Naive thymus-derived CD8-positive, alpha-beta T cell (primary cell): Measurements from ENCODE around the gene POPDC2. TPM values are rescaled to one million over a fixed set of nuclear protein-coding genes. Genes with fewer than 3 reads are reported as not detected.

ENCODE experiments used
- ATAC-seq, 2 donors: fragments of 150-1000 bp; cut with Tn5 transposase in 1 of 2; sonication (Bioruptor Pico), chemical (Tn5 transposase) in 1 of 2; 1 replicate in 1 of 2; 2 replicates in 1 of 2; pipeline ENCODE4 v1.10.0; 2021; ENCODE audit warnings: mild to moderate bottlenecking in 2 of 2, moderate library complexity in 2 of 2
- POLR2A ChIA-PET: fragments of 350-600 bp; sonication (Branson Sonifier 250); formaldehyde crosslinking; loops from one replicate; lab custom pipeline; 2021; ENCODE audit warnings: antibody characterized with exemption; lab: Charles Lee
- DNase-seq, 10 donors: peaks; one replicate each; pipeline versions ENCODE4 v3.0.0 to v3.0.0-alpha.2; 2020 to 2022
- H3K27ac Mint-ChIP-seq, 10 donors: one replicate each; pipeline ENCODE4 v1.8.0; 2020 to 2022; ENCODE audit warnings: mild to moderate bottlenecking in 10 of 10, mixed read lengths in 10 of 10, moderate library complexity in 4 of 10, inconsistent platforms in 1 of 10
- H3K27me3 Mint-ChIP-seq, 5 donors: one replicate each; pipeline ENCODE4 v1.8.0; 2021 to 2022; ENCODE audit warnings: mixed read lengths in 5 of 5
- H3K36me3 Mint-ChIP-seq, 3 donors: one replicate each; pipeline ENCODE4 v1.8.0; 2020 to 2022; ENCODE audit warnings: mixed read lengths in 3 of 3, mild to moderate bottlenecking in 2 of 3, inconsistent platforms in 1 of 3
- H3K4me1 Mint-ChIP-seq, 4 donors: one replicate each; pipeline ENCODE4 v1.8.0; 2021 to 2022; ENCODE audit warnings: mixed read lengths in 4 of 4
- H3K4me3 Mint-ChIP-seq, 10 donors: one replicate each; pipeline ENCODE4 v1.8.0; 2020 to 2022; ENCODE audit warnings: mild to moderate bottlenecking in 10 of 10, mixed read lengths in 10 of 10, moderate library complexity in 6 of 10, inconsistent platforms in 1 of 10
- H3K9me3 Mint-ChIP-seq, 9 donors: one replicate each; pipeline ENCODE4 v1.8.0; 2020 to 2022; ENCODE audit warnings: mixed read lengths in 9 of 9, mild to moderate bottlenecking in 3 of 9, inconsistent platforms in 1 of 9, moderate library complexity in 1 of 9
- polyA plus RNA-seq, 3 donors: library from polyadenylated mRNA; unstranded; fragments of 300-500 nt; fragmentation: Illumina TruSeq; gene quantifications; one replicate each; pipeline ENCODE4 v1.2.3, GENCODE V29; 2021
- total RNA-seq, 8 experiments: library from RNA in 2 of 8; stranded (reverse) in 2 of 8; gene quantifications; one replicate each; pipeline ENCODE4 v1.2.3 and lab custom pipeline; 2021 to 2026

Gene POPDC2
- total and polyA plus RNA-seq, 5 experiments from 2014 or later: 1.1 to 8.4 (median 2.6) TPM

GRCh38 chr3:119647171-119647570, 13.2 kb downstream of the POPDC2 start:
- POLR2A ChIA-PET: no interaction called here
- no peak overlapping the region for H3K4me3 Mint-ChIP-seq
- H3K27ac Mint-ChIP-seq: no peak overlapping the region
- ATAC-seq: no peak
- no peaks in the 10 kb centered on the region for H3K27me3 Mint-ChIP-seq
- peaks cover 0 to 4% (median 1%) of the 10 kb centered on the region in 4 donors for H3K4me1 Mint-ChIP-seq
- H3K9me3 Mint-ChIP-seq: no peaks in the 10 kb centered on the region
- no peak for DNase-seq
- peaks cover 8 to 58% (median 31%) of the 10 kb centered on the region in 3 donors for H3K36me3 Mint-ChIP-seq

- Mint-ChIP-seq H3K36me3 (peaks cover 13 to 66% (median 32%) of the 10 kb centered on the region in 3 donors), H3K27me3 (no peaks in the 10 kb centered on the region), H3K27ac (no peak overlapping the region), H3K4me3 (no peak overlapping the region), H3K9me3 (no peaks in the 10 kb centered on the region), H3K4me1 (peaks cover 0 to 2% (median 0%) of the 10 kb centered on the region in 4 donors)
- ATAC-seq (no peak), DNase-seq (no peak)
- POLR2A ChIA-PET: no interaction called here
These were observed 14.6 kb downstream of the POPDC2 start for GRCh38 chr3:119645813-119646212.

DNA sequence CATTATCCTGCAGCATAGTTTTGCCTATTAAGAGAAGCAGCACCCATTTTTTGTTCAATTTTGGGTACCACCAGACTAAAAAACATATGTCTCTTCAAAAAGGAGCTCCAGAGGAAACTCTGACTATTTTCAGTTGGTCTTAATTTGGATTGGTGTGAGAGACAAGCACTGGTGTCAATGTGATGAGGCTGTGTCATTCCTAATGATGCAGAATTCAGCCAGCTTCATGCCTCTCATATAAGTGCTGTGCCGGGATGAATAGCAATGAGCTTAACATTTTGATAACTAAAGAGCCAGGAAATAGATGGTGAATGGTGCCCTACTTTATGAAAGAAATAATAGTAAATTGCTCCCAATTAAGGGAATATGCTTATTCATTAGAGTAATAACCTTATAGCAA, 15.9 kb downstream of the POPDC2 start:
- DNase-seq (no peak), ATAC-seq (no peak)
- H3K4me3 Mint-ChIP-seq: no peak overlapping the region
- POLR2A ChIA-PET: no interaction called here
- H3K9me3 Mint-ChIP-seq: no peaks in the 10 kb centered on the region
- peaks cover 0 to 2% (median 0%) of the 10 kb centered on the region in 4 donors for H3K4me1 Mint-ChIP-seq
- peaks cover 13 to 69% (median 34%) of the 10 kb centered on the region in 3 donors for H3K36me3 Mint-ChIP-seq
- H3K27me3 Mint-ChIP-seq: no peaks in the 10 kb centered on the region
- no peak overlapping the region for H3K27ac Mint-ChIP-seq

DNA sequence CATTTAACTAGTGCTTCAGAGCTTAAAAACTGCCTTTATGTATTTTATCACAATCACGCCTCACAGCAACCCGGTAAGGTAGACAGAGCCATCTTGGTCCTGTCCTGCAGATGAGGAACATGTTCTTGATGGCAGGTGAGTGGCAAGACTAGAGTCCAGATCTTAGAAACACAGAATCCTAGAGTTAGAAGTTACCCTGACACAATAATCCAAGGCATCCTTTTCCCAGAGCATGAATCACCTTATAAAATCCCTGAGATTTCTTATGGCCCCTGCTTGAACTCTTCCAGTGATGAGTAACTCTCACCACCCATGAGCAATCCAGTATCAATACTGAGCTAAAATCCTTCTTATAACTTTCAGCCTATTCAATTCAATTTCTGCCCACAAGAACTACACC, 16.9 kb downstream of the POPDC2 start:
- POLR2A ChIA-PET: no interaction called here
- peaks cover 13 to 70% (median 30%) of the 10 kb centered on the region in 3 donors for H3K36me3 Mint-ChIP-seq
- ATAC-seq (no peak), DNase-seq (no peak)
- no peaks in the 10 kb centered on the region for H3K9me3 Mint-ChIP-seq
- H3K4me3 Mint-ChIP-seq: no peak overlapping the region
- H3K27me3 Mint-ChIP-seq: no peaks in the 10 kb centered on the region
- H3K4me1 Mint-ChIP-seq: peaks cover 0 to 7% (median 1%) of the 10 kb centered on the region in 4 donors
- no peak overlapping the region for H3K27ac Mint-ChIP-seq

DNA sequence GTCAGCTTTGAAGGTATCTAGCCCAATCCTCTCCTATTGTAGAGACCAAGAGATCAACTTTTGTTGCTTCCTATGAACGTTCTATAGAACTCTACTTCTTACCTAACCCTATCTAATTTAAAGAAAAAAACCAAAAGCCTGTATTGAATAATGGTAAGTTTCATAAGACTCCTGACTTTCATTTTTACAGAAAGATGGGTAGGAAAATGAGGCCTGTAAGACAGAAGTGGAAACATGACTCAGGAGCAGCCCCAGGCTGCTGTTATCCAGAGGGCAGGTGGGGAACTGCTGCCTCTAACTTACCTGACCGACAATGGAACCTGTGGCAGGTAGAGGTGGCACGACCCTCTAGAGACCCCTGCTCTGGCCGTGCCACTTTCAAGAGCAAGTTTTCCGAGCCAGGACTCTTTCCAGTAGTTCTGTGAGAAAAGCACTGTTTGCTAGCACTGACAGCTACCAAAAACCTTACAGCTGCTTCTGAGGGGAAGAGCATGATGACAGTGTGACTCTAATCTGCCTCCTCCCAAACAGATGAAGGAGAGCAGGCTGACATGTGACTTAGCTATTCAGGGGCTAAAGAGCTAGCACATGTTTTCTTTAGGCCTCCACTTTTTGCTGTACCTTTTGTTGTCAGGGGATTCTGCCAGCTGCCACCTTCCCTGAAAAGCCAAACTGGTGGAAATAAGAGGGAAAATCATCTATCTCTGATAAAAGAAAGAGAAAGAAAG, 17.5 kb downstream of the POPDC2 start:
- DNase-seq (no peak), ATAC-seq (no peak)
- no peaks in the 10 kb centered on the region for H3K27me3 Mint-ChIP-seq
- H3K36me3 Mint-ChIP-seq: peaks cover 13 to 63% (median 26%) of the 10 kb centered on the region in 3 donors
- POLR2A ChIA-PET: no interaction called here
- no peak overlapping the region for H3K27ac Mint-ChIP-seq
- H3K4me3 Mint-ChIP-seq: no peak overlapping the region
- H3K4me1 Mint-ChIP-seq: peaks cover 0 to 12% (median 4%) of the 10 kb centered on the region in 4 donors
- H3K9me3 Mint-ChIP-seq: no peaks in the 10 kb centered on the region

DNA sequence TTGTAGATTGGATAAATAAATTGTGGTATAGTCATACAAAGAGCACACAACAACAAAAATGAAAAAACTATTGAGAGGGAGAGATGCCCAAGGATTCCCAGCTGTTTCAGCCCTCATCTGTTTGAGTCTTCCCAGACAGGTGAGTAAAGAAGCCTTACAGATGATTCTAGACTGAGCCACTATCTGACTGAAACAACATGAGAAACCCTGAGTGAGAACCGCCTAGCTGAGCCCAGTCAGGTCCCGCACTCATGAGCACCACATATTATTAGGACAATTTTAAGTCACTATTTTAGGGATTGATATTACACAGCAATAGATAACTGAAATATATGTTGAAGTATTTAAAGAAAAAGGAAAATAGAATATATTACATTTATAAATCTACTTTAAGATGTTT, 19.0 kb downstream of the POPDC2 start:
- peaks cover 0 to 16% (median 5%) of the 10 kb centered on the region in 4 donors for H3K4me1 Mint-ChIP-seq
- DNase-seq (no peak), ATAC-seq (no peak)
- POLR2A ChIA-PET: interaction anchor here (0.7 kb wide), 2 partner anchors 198 to 389 kb away, joined by 5 to 10 read pairs; no protein-coding TSS in a partner anchor
- H3K9me3 Mint-ChIP-seq: no peaks in the 10 kb centered on the region
- H3K27ac Mint-ChIP-seq: no peak overlapping the region
- H3K36me3 Mint-ChIP-seq: peaks cover 5 to 50% (median 25%) of the 10 kb centered on the region in 3 donors
- no peak overlapping the region for H3K4me3 Mint-ChIP-seq
- no peaks in the 10 kb centered on the region for H3K27me3 Mint-ChIP-seq

DNA sequence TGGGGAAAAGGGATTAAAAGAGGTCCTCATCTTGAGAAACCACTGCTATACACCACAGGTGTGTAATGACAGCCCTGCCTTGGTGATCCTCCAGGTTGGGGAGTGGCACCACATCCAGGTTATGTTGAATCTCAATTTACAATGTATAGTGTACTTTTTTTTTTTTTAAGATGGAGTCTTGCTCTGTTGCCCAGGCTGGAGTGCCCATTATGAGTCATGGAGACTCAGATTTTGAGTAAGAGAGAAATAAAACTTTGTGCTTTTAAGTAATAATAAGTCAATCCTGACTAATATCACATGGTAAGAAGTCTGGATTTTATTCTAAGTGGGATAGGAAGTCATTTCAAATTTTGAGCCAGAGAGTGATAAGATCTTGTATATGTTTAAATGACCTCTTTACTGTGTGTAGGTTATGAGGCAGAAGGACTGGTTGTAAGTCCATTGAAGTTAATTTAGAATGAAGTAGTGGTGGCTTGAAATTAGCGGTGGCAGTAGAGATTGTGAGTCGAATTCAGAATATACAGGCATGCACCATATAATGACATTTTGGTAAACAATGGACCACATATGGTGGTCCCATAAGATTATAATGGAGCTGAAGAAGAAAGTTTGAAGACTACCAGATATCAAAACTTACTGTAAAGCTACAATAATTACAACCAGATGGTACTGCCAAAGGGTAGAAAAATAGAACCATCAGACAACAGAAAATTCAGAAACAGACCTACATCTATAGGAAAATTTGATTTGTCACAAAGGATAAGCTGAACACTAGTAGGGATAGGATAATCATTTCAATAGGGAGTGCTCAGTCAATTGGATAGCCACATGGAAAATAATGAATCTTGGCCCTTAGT, 20.7 kb downstream of the POPDC2 start:
- Mint-ChIP-seq H3K4me1 (peaks cover 0 to 16% (median 5%) of the 10 kb centered on the region in 4 donors), H3K27me3 (no peaks in the 10 kb centered on the region), H3K4me3 (no peak overlapping the region), H3K36me3 (peaks cover 5 to 34% (median 22%) of the 10 kb centered on the region in 3 donors), H3K27ac (no peak overlapping the region), H3K9me3 (no peaks in the 10 kb centered on the region)
- POLR2A ChIA-PET: no interaction called here
- ATAC-seq (no peak), DNase-seq (no peak)

- no peak for DNase-seq
- Mint-ChIP-seq H3K27ac (peak overlapping the region in 2 of 10 donors; percentile 29 to 75), H3K36me3 (peaks cover 5 to 28% (median 21%) of the 10 kb centered on the region in 3 donors), H3K27me3 (peaks cover 0 to under 1% (median 0%) of the 10 kb centered on the region in 5 donors), H3K4me3 (peak overlapping the region in 1 of 10 donors; percentile 21), H3K9me3 (no peaks in the 10 kb centered on the region), H3K4me1 (peaks cover 0 to 16% (median 5%) of the 10 kb centered on the region in 4 donors)
- ATAC-seq: no peak
- POLR2A ChIA-PET: interaction anchor here (0.7 kb wide), 1 partner anchor 26 kb away, joined by 4 read pairs; no protein-coding TSS in a partner anchor
These were observed 22.5 kb downstream of the POPDC2 start for GRCh38 chr3:119637679-119638477.

DNA sequence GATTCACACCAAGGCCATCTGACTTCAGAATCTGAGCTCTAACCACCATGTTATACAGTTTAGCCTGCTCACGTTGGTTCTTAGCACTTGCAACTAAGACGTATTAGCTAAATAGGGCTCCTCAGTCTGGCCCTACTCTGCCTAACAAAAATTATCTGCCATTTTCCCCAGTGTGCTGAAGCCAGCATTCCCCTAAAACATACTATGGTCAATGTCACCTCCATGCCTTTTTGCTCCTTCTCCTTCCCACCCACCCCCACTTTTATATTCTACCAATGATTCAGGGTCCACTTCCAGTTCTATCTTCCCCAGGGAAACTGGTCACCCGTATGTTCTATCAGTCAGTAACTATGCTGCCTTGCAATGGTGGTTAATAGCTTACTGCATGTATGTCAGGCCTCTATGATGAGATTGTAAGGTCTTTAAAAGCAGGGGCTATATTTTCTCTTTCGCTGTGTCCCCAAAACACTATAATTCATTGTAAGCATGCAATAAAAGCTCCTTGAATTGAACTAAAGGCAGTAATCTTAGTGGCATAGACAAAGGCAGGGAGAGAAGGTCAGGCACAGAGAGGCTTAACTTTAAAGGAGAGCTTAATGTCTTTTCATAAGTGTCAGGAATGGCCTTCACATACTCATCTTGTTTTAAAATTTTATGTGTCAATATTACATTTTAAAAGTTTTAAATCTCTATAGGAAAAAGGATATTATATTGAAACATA, 23.3 kb downstream of the POPDC2 start:
- H3K36me3 Mint-ChIP-seq: peaks cover 5 to 23% (median 12%) of the 10 kb centered on the region in 3 donors
- peaks cover 0 to 19% (median 5%) of the 10 kb centered on the region in 4 donors for H3K4me1 Mint-ChIP-seq
- no peaks in the 10 kb centered on the region for H3K9me3 Mint-ChIP-seq
- ATAC-seq (no peak), DNase-seq (no peak)
- no peak overlapping the region for H3K27ac Mint-ChIP-seq
- H3K27me3 Mint-ChIP-seq: peaks cover 0 to 2% (median 0%) of the 10 kb centered on the region in 5 donors
- H3K4me3 Mint-ChIP-seq: no peak overlapping the region
- POLR2A ChIA-PET: no interaction called here

DNA sequence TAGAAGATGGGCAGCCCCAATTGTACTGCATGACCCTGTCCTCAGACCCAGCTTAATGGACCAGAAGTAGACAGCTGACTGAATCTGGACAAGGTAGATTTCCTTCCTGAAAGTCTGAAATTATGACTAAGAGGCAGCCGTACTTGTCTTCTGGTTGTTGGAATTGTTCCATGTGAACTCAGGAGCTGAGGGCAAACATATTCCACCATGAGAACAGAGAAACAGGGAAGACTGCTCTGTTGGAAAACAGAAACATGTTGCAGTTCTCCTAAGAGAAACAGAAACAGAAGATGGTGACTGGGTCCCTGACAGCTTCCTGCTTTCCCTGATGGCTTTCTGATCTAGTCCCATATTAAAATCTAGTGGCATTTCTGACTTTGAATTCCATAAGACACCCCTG, 24.1 kb downstream of the POPDC2 start:
- Mint-ChIP-seq H3K9me3 (no peaks in the 10 kb centered on the region), H3K4me1 (peaks cover 0 to 19% (median 5%) of the 10 kb centered on the region in 4 donors)

DNA sequence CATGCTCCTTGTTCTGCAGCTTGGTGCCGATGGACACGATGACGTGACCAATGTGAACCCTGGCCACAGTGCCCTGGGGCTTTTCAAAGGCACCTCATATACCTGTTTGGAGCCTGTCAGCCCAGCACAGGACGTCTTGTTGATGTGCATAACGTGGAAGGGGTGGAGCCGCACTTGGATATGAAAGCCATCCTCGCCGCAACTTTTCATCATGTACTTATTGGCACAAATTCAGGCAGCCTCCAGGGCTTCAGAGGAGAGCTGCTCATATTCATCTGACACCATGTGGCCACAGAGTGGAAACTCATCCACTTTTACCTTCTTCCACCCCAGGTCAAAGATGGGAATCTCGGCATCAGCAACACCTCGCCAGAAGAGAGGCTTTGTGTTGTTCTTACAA, 24.7 kb downstream of the POPDC2 start:
- Mint-ChIP-seq H3K27me3 (peaks cover 0 to 4% (median 0%) of the 10 kb centered on the region in 5 donors), H3K4me3 (no peak overlapping the region), H3K36me3 (peaks cover 0 to 12% (median 9%) of the 10 kb centered on the region in 3 donors), H3K9me3 (no peaks in the 10 kb centered on the region), H3K27ac (no peak overlapping the region), H3K4me1 (peaks cover 0 to 19% (median 5%) of the 10 kb centered on the region in 4 donors)
- DNase-seq (no peak), ATAC-seq (no peak)
- POLR2A ChIA-PET: no interaction called here

More for the DNA sequence above, 24.1 kb downstream of the POPDC2 start:
- H3K27ac Mint-ChIP-seq: no peak overlapping the region
- POLR2A ChIA-PET: no interaction called here
- H3K36me3 Mint-ChIP-seq: peaks cover 2 to 17% (median 9%) of the 10 kb centered on the region in 3 donors
- DNase-seq (no peak), ATAC-seq (no peak)
- H3K4me3 Mint-ChIP-seq: no peak overlapping the region
- H3K27me3 Mint-ChIP-seq: peaks cover 0 to 2% (median 0%) of the 10 kb centered on the region in 5 donors
